ENCODE measurements around the gene MMADHC.
A peak's percentile ranks its signal among the peaks of the same experiment; 100 is the strongest.

Gene MMADHC

DNA sequence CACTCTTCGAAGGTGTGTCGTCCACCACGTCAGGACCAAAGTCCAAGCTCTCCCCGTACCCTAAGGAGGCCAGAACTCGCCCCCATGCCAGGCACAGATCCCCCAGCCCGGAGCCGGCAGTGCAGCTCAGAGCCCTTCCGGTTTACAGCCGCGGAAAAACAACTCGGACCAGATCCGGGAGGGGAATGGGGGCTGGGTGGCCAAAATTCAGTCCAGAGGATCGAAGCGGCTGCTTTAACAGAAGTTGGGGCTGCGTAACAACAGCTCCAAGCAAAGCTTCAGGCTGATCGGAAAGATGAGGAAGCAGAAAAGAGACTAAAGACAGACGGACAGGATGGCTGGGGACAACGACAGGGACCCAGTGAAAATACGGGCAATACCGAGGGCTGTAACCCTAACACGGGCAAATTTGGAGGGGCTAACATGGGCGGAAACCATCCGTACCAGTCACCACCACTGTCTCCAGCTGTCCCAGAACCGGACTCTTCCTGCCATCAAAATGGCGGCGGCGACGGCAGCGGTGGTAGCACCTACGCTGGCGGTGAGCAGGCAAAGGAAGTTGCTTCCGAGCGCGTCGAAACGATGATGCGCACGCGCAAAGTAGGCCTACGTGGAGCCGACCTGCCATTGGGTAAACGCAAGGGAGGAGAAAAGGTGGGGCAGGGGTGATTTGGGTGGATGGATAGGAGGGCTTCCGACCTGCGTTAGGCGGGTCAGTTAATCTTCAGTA, at the start of gene MMADHC:
Gene MMADHC (minus strand): TSS at position 556 of the 730 bp plus-strand sequence. CDS start 678 bp downstream, outside the sequence.
- DNase-seq (ENCODE audit: low read depth) = peak; percentile 90

- no peak for DNase-seq (ENCODE audit: low read depth)
These were observed 46.5 kb upstream of the MMADHC start for GRCh38 chr2:149634103-149634502.

DNA sequence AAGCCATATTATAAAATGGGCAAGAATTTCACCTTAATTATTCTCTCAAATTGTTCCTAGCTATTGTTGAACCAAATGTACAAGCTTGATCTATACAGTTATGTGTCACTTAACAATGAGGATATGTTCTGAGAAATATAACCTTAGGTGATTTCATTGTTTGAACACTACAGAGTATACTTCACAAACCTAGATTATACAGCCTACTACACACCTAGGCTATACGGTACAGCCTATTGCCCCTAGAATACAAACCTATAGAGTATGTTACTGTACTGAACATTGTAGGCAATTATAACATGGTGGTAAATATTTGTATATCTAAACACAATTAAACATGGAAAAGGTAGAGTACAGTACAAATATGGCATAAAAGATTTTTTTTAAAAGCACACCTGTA, 42.9 kb upstream of the MMADHC start:
- no peak for DNase-seq (ENCODE audit: low read depth)

DNA sequence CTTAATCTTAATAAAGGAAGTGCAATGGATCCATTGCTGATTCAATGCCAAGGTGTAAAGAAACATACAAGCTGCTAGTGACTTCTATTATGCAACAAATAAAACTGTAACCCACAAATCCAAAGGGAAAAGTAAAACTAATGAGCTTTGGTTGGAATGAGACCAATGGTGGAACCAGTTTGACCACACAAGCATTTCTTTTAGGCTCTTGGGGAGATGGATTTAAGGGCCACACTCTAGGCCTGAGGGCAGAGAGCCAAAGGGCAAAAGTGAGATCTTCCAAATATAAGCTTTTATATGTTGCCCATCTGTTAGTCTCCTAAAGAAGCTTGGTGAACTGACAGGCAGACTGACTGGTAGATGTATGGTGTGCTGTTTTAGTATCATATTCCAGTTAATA, 41.5 kb upstream of the MMADHC start:
- DNase-seq (ENCODE audit: low read depth) = no peak

DNA sequence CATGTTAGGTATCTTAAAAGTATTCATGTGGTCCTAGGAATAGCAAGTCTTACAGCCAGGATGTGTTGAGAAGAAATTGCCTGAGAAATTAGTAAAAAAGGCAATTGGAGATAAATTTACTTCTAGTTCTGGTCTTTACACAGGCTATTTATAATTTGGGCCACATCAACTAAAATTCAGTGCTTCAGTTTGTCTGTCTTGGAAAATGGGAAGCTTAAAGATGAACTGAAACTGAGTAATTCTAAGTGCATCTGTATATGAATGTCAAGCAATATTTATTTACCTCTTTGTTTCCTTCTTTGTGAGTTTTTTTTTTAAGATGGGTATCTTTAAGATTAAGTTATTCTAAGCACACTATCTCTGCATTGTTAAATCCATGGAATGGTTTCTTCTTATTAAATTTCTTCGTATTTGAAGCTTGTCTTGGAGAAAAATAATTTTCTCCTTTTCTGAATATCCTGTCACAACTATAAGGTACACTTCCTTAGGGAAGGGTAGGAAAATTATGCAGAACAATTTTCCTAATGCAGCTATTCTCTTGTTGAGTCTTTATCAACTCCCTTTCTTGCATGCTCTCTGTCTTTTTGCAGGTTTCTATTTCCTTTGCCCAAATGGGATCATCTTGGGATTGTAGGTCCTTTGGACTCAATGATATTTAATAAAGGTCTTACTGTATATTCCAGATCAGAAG, 39.7 kb upstream of the MMADHC start:
- DNase-seq (ENCODE audit: low read depth) = no peak

DNA sequence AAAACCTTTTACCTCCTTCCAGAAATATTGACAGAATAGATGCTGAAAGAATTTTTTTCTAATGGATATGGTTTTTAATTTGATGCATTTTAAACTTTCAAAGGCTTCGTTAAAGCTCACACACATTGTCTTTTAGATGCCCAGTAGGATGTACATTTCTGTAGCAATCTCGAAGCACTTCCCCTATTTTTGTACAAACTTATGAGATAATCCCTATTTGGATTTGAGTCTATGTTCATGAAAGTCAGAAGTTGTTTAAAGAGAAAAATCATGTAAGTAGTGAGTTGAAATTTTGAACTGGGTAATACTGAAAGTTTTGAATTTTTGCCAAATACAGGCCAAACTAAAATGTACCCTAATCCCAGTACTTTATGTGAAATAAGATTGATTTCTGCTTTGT, 38.1 kb upstream of the MMADHC start:
- DNase-seq (ENCODE audit: low read depth) = no peak

DNA sequence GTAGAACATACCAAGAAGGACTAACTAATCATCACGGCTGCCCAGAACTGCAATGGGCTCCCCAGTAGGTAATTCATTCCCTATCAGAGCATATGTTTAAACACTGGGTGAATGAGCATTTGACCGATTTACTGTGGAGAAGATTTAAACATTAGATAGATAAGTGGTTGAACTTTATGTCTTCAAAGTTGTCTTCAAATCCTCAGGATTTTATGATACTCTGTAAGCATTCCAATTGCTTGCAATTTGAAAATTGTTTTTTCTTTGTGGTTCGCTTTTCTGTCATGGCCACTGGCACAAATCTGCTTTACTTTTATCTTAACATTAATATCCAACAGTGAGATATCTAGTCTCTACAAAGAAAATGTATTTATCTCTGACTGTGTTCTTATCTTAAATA, 37.7 kb upstream of the MMADHC start:
- no peak for DNase-seq (ENCODE audit: low read depth)

GRCh38 chr2:149622343-149622742, 34.8 kb upstream of the MMADHC start:
- DNase-seq (ENCODE audit: low read depth) = no peak

GRCh38 chr2:149617476-149617875, 29.9 kb upstream of the MMADHC start:
- DNase-seq (ENCODE audit: low read depth) = no peak

- DNase-seq (ENCODE audit: low read depth) = no peak
These were observed 29.3 kb upstream of the MMADHC start for GRCh38 chr2:149616681-149617456.

GRCh38 chr2:149613704-149614103, 26.1 kb upstream of the MMADHC start:
- no peak for DNase-seq (ENCODE audit: low read depth)

DNA sequence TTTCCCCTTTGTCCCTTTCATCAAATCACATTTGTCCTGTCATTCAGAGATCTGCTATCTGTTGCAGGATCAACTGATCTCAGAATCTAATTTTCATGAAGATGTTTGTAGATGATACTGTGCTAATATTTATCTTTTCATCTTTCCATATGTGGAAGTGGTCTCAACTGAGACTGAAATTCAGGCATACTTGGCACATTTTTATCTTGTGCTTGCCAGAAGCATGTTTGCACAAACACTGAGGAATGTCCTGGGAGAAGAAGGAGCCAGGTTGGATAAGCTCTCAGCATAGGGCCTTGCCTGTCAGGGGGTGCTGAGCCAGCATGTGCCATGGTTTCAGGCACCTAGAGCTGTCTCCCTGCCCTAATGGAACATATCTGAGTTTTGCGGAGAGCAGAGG, 24.5 kb upstream of the MMADHC start:
- no peak for DNase-seq (ENCODE audit: low read depth)

DNA sequence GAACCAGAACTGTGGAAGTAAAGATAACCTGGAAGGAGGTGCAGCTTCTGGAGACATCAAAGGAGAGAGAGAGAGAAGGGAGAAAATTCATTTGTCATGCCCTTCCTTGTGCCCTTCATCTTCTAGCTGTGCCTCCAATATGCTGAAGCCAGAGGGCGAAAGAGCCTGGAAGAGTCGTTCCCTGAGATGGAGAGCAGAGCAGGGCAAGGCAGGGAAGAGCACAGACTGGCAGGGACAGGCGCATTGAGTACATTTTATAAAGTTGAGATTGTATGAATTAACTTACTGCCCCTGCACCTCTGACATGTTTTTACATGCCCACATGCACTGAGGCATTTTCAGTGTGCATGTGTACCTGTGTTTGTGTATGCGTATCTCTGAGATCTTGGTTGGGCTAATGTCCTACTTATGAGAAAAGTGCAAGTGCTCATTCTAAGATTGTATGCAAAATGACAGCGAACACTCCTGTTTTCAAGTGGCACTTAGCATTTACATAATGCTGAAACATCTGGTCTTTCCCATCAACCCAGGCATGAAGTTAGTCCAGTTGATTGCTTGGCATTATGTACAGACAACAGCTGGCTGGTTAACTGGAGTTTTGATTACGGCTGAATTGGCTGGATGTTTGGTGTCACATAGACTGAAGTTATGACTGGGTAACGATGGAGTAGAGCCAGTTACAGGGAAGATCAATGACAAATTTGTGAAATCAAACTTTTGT, 23.7 kb upstream of the MMADHC start:
- no peak for DNase-seq (ENCODE audit: low read depth)

DNA sequence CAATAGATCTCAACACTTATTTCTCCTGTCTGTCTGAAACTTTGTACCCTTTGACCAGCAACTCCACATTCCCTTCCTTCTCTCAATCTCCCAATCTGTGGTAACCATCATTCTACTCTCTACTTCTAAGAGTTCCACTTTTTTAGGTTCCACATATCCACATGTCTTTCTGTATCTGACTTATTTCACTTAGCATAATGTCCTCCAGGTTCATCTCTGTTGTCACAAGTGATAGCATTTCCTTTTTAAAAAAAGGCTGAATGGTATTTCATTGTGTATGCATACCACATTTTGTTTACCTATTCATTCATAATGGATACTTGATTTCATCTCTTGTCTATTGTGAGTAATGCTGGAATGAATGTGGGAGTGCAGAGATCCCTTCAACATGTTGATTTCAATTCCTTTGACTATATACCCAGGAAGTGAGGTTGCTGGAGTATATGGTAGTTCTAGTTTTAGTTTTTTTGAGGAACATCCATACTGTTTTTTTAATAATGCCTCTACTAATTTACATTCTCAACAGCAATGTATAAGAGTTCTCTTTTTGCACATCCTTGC, 18.8 kb upstream of the MMADHC start:
- DNase-seq (ENCODE audit: low read depth) = no peak

GRCh38 chr2:149603248-149603647, 15.7 kb upstream of the MMADHC start:
- DNase-seq (ENCODE audit: low read depth) = no peak

DNA sequence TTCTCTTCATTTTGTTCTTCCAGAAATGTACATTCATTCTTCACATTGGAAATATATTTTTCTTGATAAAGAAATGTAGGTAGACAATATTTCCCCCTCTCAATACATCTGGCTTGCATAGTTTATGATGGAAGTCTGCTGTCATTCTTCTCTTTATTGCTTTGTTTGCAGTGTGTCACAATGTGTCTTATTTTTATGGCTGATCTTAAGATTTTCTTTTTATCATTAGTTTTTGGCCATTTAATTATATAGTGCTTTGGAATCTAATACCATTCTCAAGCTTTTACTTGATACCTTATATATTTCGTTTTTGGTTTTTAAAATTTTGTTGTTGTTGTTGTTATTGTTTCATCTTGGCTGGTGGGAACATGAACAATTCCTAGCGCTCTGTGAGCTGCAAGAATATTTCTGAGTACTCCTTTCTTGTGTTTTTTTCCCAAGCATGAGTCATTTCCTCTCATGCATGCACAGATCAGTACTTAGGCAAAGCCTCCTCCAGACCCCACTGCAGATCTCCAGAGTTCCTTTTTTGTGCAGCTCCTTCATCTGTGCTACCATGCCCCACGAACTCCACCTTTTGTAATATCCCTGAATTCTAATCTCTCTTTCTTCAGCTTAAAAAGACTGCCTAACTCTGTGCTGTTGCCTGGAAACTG, 13.7 kb upstream of the MMADHC start:
- DNase-seq (ENCODE audit: low read depth) = no peak

GRCh38 chr2:149597668-149598326, 10.2 kb upstream of the MMADHC start:
- DNase-seq (ENCODE audit: low read depth) = peak; percentile 14

- DNase-seq (ENCODE audit: low read depth) = no peak
These were observed 9.6 kb upstream of the MMADHC start for GRCh38 chr2:149597050-149597667.

- no peak for DNase-seq (ENCODE audit: low read depth)
These were observed 8.9 kb upstream of the MMADHC start for GRCh38 chr2:149596471-149596870.
